Measurements from ENCODE around the gene OR4F15. TPM values are rescaled to one million over a fixed set of nuclear protein-coding genes. Genes with fewer than 3 reads are reported as not detected.

The OR4F15 gene
- total RNA-seq, 3 donors from 2014 or later (not counting 1 experiment from before 2014, with no cell fraction given): not detected

GRCh38 chr15:101805605-101806345 is 6.2 kb upstream of the OR4F15 start:
- H3K27me3 ChIP-seq (ENCODE audit: control insufficient read depth, insufficient read depth, low read length): peaks cover 2% of the 10 kb centered on the region
- no peaks in the 10 kb centered on the region for H3K4me1 Mint-ChIP-seq
- 64% methylated on average over 6 of the region's 6 CpGs for WGBS (ENCODE audit: insufficient coverage)
- DNase-seq (no peak), ATAC-seq (no peak)
- H3K9me3 ChIP-seq (ENCODE audit: control insufficient read depth, insufficient read depth, low read length): no peaks in the 10 kb centered on the region
- H3K27ac ChIP-seq (ENCODE audit: low read length): no peak overlapping the region
- no peaks in the 10 kb centered on the region for H3K9me3 Mint-ChIP-seq
- TF ChIP-seq CTCF (IDR thresholded peaks at IDR 0.05): no peak
- H3K36me3 Mint-ChIP-seq: no peaks in the 10 kb centered on the region
- intact Hi-C loops (cut with micrococcal nuclease): no loop called here
- peaks cover 18 to 48% of the 10 kb centered on the region in 2 donors for H3K27me3 Mint-ChIP-seq (ENCODE audit: low read depth in 2 of 2)
- no peaks in the 10 kb centered on the region for H3K36me3 ChIP-seq (ENCODE audit: control insufficient read depth, insufficient read depth, low read length)
- no peaks in the 10 kb centered on the region for H3K4me1 ChIP-seq (ENCODE audit: control insufficient read depth, insufficient read depth, low read length)
- H3K4me3 Mint-ChIP-seq: no peak overlapping the region
- H3K27ac Mint-ChIP-seq: no peak overlapping the region
- no peak overlapping the region for H3K4me3 ChIP-seq (ENCODE audit: low read length)

- peaks cover 22 to 51% of the 10 kb centered on the region in 2 donors for H3K27me3 Mint-ChIP-seq (ENCODE audit: low read depth in 2 of 2)
- DNase-seq (no peak), ATAC-seq (no peak)
- no peaks in the 10 kb centered on the region for H3K9me3 Mint-ChIP-seq
- H3K4me1 Mint-ChIP-seq: no peaks in the 10 kb centered on the region
- H3K4me3 Mint-ChIP-seq: no peak overlapping the region
- TF ChIP-seq CTCF (IDR thresholded peaks at IDR 0.05): no peak
- no peaks in the 10 kb centered on the region for H3K36me3 Mint-ChIP-seq
- Histone ChIP-seq H3K27me3 (ENCODE audit: control insufficient read depth, insufficient read depth, low read length) (peaks cover 2% of the 10 kb centered on the region), H3K4me3 (ENCODE audit: low read length) (no peak overlapping the region), H3K36me3 (ENCODE audit: control insufficient read depth, insufficient read depth, low read length) (no peaks in the 10 kb centered on the region), H3K9me3 (ENCODE audit: control insufficient read depth, insufficient read depth, low read length) (no peaks in the 10 kb centered on the region), H3K4me1 (ENCODE audit: control insufficient read depth, insufficient read depth, low read length) (no peaks in the 10 kb centered on the region), H3K27ac (ENCODE audit: low read length) (no peak overlapping the region)
- WGBS (ENCODE audit: insufficient coverage): 81% methylated on average over 8 of the region's 10 CpGs
- intact Hi-C loops (cut with micrococcal nuclease): no loop called here
- no peak overlapping the region for H3K27ac Mint-ChIP-seq
These were observed 4.6 kb upstream of the OR4F15 start for GRCh38 chr15:101807345-101807945.

GRCh38 chr15:101808201-101808600 is 3.8 kb upstream of the OR4F15 start:
- no peaks in the 10 kb centered on the region for H3K9me3 Mint-ChIP-seq
- intact Hi-C loops (cut with micrococcal nuclease): no loop called here
- no peak for TF ChIP-seq CTCF (IDR thresholded peaks at IDR 0.05)
- no peaks in the 10 kb centered on the region for H3K4me1 ChIP-seq (ENCODE audit: control insufficient read depth, insufficient read depth, low read length)
- no peak for DNase-seq
- no peaks in the 10 kb centered on the region for H3K36me3 ChIP-seq (ENCODE audit: control insufficient read depth, insufficient read depth, low read length)
- H3K4me3 ChIP-seq (ENCODE audit: low read length): no peak overlapping the region
- H3K27me3 Mint-ChIP-seq (ENCODE audit: low read depth in 2 of 2): peaks cover 22 to 58% of the 10 kb centered on the region in 2 donors
- H3K9me3 ChIP-seq (ENCODE audit: control insufficient read depth, insufficient read depth, low read length): no peaks in the 10 kb centered on the region
- no peak overlapping the region for H3K4me3 Mint-ChIP-seq
- no peaks in the 10 kb centered on the region for H3K36me3 Mint-ChIP-seq
- H3K4me1 Mint-ChIP-seq: no peaks in the 10 kb centered on the region
- H3K27ac Mint-ChIP-seq: no peak overlapping the region
- peaks cover 2% of the 10 kb centered on the region for H3K27me3 ChIP-seq (ENCODE audit: control insufficient read depth, insufficient read depth, low read length)
- WGBS (ENCODE audit: insufficient coverage): 66% methylated on average over 2 of the region's 2 CpGs
- ATAC-seq: no peak
- H3K27ac ChIP-seq (ENCODE audit: low read length): no peak overlapping the region
